Erythroblast (primary cell): ENCODE data around the gene TMEM203.

Experiments
- GATA1 ChIP-seq: IDR thresholded peaks from 2 replicates; pipeline ENCODE4 v1.6.1; 2011; ENCODE audit warnings: low read depth, mild to moderate bottlenecking, control low read depth, low read length, moderate library complexity
- POLR2A ChIP-seq: IDR thresholded peaks from 2 replicates; pipeline ENCODE4 v1.6.1; 2011; ENCODE audit warnings: mild to moderate bottlenecking, low read length

DNA sequence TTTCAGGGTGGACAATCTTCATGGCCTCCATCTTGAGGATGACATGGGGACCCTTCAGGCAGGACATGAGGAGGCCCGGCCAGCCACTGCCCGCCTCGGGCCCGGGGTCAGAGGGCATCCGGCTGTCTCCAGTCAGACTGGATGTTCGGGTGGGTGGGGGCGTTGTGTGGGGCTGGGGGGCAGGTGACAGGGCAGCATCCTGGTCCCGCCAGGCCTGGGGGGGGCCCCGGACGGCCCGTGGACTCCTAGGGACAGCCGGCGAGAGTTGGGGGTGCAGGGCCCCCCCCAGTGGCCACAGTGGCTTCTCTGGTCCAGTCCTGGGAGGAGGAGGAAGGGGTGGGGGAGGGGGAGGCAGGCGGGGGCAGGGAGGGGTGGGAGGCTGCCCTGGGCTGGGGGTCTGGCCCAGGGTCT, 15.7 kb upstream of the TMEM203 start:
- no peak for TF ChIP-seq POLR2A
- no peak for TF ChIP-seq GATA1
